ENCODE measurements around the gene KIR3DL1. TPM values are rescaled to one million over a fixed set of nuclear protein-coding genes. Genes with fewer than 3 reads are reported as not detected.

The KIR3DL1 gene
- total RNA-seq: not detected in 2 replicates

DNA sequence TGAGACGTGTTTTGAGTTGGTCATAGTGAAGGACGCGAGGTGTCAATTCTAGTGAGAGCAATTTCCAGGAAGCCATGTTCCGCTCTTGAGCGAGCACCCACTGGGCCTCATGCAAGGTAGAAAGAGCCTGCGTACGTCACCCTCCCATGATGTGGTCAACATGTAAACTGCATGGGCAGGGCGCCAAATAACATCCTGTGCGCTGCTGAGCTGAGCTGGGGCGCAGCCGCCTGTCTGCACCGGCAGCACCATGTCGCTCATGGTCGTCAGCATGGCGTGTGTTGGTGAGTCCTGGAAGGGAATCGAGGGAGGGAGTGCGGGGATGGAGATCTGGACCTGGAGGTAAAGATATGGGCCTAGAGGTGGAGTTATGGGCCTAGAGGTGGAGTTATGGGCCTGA is at the start of gene KIR3DL1:
Gene KIR3DL1, plus strand, starts transcription at position 218 of the 400 bp plus-strand sequence.

DNA sequence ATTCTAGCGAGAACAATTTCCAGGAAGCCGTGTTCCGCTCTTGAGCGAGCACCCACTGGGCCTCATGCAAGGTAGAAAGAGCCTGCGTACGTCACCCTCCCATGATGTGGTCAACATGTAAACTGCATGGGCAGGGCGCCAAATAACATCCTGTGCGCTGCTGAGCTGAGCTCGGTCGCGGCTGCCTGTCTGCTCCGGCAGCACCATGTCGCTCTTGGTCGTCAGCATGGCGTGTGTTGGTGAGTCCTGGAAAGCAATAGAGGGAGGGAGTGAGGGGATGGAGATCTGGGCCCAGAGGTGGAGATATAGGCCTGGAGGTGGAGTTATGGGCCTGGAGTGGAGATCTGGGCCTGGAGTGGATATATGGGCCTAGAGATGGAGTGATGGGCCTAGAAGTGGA is 46.6 kb upstream of the KIR3DL1 start, which contains the start of gene KIR2DL1:
Gene KIR2DL1, plus strand, starts transcription at position 148 of the 400 bp plus-strand sequence. Its CDS starts 58 bp downstream, at position 206.

GRCh38 chr19:54803410-54803809 is 12.9 kb upstream of the KIR3DL1 start, which contains the start of gene KIR2DL4:
Gene KIR2DL4, plus strand, starts transcription at chr19:54803610. Its CDS starts 42 bp downstream, at chr19:54803652.

GRCh38 chr19:54832496-54832895 is 16.2 kb downstream of the KIR3DL1 start, which contains the start of gene KIR2DS4:
Gene KIR2DS4, plus strand, starts transcription at chr19:54832676.

DNA sequence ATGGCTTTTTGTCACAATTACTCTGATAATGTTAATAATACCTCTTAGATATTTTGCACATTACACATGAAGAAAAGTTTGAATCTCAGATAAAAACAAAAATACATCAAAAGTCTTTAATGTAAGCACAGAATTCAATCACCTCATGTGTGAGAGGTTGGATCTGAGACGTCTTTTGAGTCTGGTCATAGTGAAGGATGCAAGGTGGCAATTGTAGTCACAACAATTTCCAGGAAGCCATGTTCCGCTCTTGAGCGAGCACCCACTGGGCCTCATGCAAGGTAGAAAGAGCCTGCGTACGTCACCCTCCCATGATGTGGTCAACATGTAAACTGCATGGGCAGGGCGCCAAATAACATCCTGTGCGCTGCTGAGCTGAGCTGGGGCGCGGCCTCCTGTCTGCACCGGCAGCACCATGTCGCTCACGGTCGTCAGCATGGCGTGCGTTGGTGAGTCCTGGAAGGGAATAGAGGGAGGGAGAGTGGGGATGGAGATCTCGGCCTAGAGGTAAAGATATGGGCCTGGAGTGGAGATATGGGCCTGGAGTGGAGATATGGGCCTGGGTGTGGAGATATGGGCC is 33.9 kb downstream of the KIR3DL1 start, which contains the start of gene KIR3DL2:
Gene KIR3DL2, plus strand, starts transcription at position 383 of the 580 bp plus-strand sequence. Its CDS starts 33 bp downstream, at position 416.

GRCh38 chr19:54873990-54874389 is 57.7 kb downstream of the KIR3DL1 start, which contains the start of gene FCAR:
Gene FCAR, plus strand, starts transcription at chr19:54874235. Its CDS starts 55 bp downstream, at chr19:54874290.

Other genes with a start within 250 kb of the KIR3DL1 start
- gene LILRA2, start 242.7 kb upstream of the KIR3DL1 start, total RNA-seq: not detected in 2 replicates
- gene LILRA1, start 222.8 kb upstream of the KIR3DL1 start, total RNA-seq: not detected in 2 replicates
- not detected in 2 replicates for gene LILRB1, start 186.0 kb upstream of the KIR3DL1 start, total RNA-seq
- gene LILRB4, start 153.5 kb upstream of the KIR3DL1 start, total RNA-seq: not detected in 2 replicates
- gene KIR3DL3, start 92.0 kb upstream of the KIR3DL1 start, total RNA-seq: not detected in 2 replicates
- not detected in 2 replicates for gene KIR2DL3, start 78.0 kb upstream of the KIR3DL1 start, total RNA-seq
- not detected in 2 replicates for gene KIR2DL1, start 46.7 kb upstream of the KIR3DL1 start, total RNA-seq
- not detected in 2 replicates for gene KIR2DL4, start 12.9 kb upstream of the KIR3DL1 start, total RNA-seq
- gene KIR2DS4, start 16.2 kb downstream of the KIR3DL1 start, total RNA-seq: not detected in 2 replicates
- not detected in 2 replicates for gene KIR3DL2, start 34.0 kb downstream of the KIR3DL1 start, total RNA-seq
- not detected in 2 replicates for gene FCAR, start 57.8 kb downstream of the KIR3DL1 start, total RNA-seq
- gene NCR1, start 89.7 kb downstream of the KIR3DL1 start, total RNA-seq: not detected in 2 replicates
- gene NLRP7, start 131.1 kb downstream of the KIR3DL1 start, total RNA-seq: under 0.01 TPM in 1 of 2 replicates, not detected in the other
- gene NLRP2, start 149.9 kb downstream of the KIR3DL1 start, total RNA-seq: 0.83 and 1.3 TPM in 2 replicates
- gene GP6, start 221.8 kb downstream of the KIR3DL1 start, total RNA-seq: not detected in 2 replicates
- 9.3 and 10.1 TPM in 2 replicates for gene RDH13, start 246.7 kb downstream of the KIR3DL1 start, total RNA-seq